Sigmoid colon (tissue), 7 donors: ENCODE data around the gene KIAA1217. TPM values are rescaled to one million over a fixed set of nuclear protein-coding genes. Genes with fewer than 3 reads are reported as not detected.
A peak's percentile ranks its signal among the peaks of the same experiment; 100 is the strongest.

Experiments
- DNase-seq: peaks from one replicate; pipeline ENCODE4 v3.0.0-alpha.2; 2019
- H3K27ac ChIP-seq, 4 donors: fragments of 200-600 bp; sonication (generic); one replicate each; pipeline ENCODE4 v1.5.1; 2016 to 2019; ENCODE audit warnings: mild to moderate bottlenecking in 1 of 4
- H3K27me3 ChIP-seq, 3 donors: fragments of 200-600 bp; sonication (generic); one replicate each; pipeline ENCODE4 v1.5.1; 2019; ENCODE audit warnings: mild to moderate bottlenecking in 1 of 3
- H3K36me3 ChIP-seq, 4 donors: fragments of 200-600 bp; sonication (generic); one replicate each; pipeline ENCODE4 v1.5.1; 2016 to 2019
- H3K4me1 ChIP-seq, 4 donors: fragments of 200-600 bp; sonication (generic); one replicate each; pipeline ENCODE4 v1.5.1; 2017 to 2019
- H3K4me3 ChIP-seq, 4 donors: fragments of 200-600 bp; sonication (generic); one replicate each; pipeline ENCODE4 v1.5.1; 2017 to 2019; ENCODE audit warnings: mild to moderate bottlenecking in 2 of 4, moderate library complexity in 1 of 4
- H3K9me3 ChIP-seq, 4 donors: fragments of 200-600 bp in 3 of 4; sonication (generic) in 3 of 4; one replicate each; pipeline versions ENCODE4 v1.5.1 to v1.6.1; 2013 to 2019
- CTCF ChIP-seq, 4 experiments: fragments of 450-650 bp in 3 of 4; fragments of 200-600 bp in 1 of 4; IDR thresholded peaks; one replicate each; pipeline ENCODE4 v1.5.1; 2016 to 2019; ENCODE audit warnings: antibody characterized with exemption in 4 of 4, mild to moderate bottlenecking in 3 of 4, moderate library complexity in 2 of 4
- EP300 ChIP-seq, 4 donors: sonication (generic); formaldehyde crosslinking; IDR thresholded peaks; one replicate each; pipeline ENCODE4 v1.6.1; 2017; ENCODE audit warnings: antibody characterized with exemption in 4 of 4
- POLR2A ChIP-seq, 2 donors: fragments of 450-650 bp; IDR thresholded peaks; one replicate each; pipeline ENCODE4 v1.6.1; 2016; ENCODE audit warnings: antibody characterized with exemption in 2 of 2, mild to moderate bottlenecking in 2 of 2, moderate library complexity in 2 of 2
- POLR2AphosphoS5 ChIP-seq, 4 donors: sonication (generic); formaldehyde crosslinking; IDR thresholded peaks; one replicate each; pipeline ENCODE4 v1.6.1; 2017; ENCODE audit warnings: antibody characterized with exemption in 4 of 4
- WGBS, 2 donors: extraction: QIAGEN DNeasy Blood & Tissue Kit; methylation state at CpG; one replicate each; pipeline ENCODE4 v1.1.7; 2013; 5-methylcytosine and 5-hydroxymethylcytosine counted together
- intact Hi-C: fragments of 100-400 bp; cut with DNase I; formaldehyde crosslinking; loops from one replicate; pipeline ENCODE4 v1.15.1; 2023
- polyA plus RNA-seq, 3 donors: library from polyadenylated mRNA; stranded (reverse); fragments of 200-250 nt; gene quantifications; one replicate each; pipeline ENCODE4 v1.2.3, GENCODE V29; 2013
- total RNA-seq, 4 donors: library from RNA; depleted of rRNA; stranded (reverse); fragments of >200 nt; gene quantifications; one replicate each; pipeline ENCODE4 v1.1.0, GENCODE V29; 2016
- donor health status: healthy with polysubstance abuse.
- donor health status: Bipolar disorder and iron deficiency.
- donor health status: healthy.

The KIAA1217 gene
- total and polyA plus RNA-seq, 7 donors = 7.6 to 31.9 (median 15.0) TPM

DNA sequence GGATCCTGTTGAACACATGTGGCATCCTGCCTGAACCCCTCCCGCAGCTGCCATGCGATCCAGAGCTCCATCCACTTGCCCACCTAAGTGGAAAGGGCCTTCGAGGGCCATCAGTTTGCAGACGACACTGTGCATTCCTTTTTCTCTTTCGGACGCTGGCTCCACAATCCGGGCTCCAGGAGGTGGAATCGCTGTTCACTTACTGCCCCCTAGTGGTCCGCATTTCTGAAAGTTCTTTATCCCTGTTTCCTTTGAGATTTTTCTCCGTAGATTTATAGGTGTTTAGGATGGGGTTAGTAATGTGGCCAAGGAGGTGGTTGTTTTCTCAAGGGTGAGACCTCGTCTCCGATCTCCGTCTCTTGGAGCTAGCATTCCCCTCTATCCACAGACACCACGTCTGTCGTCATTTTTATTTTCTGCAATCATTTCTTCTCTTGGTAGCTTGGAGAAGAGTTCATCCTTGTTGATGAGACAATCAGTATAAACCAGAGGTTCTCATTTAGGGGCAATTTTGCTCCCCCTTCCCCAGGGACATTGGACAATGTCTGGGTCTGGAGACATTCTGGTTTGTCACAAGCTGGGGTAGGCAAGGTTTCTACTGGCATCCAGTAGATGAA is 310.2 kb downstream of the KIAA1217 start:
- peak; percentile 80 for DNase-seq
- TF ChIP-seq CTCF (IDR thresholded peaks at IDR 0.05) (peak; percentile 31 to 71 (median 60)), EP300 (IDR thresholded peaks at IDR 0.05) (no peak), POLR2AphosphoS5 (IDR thresholded peaks at IDR 0.05) (no peak)
- H3K4me1 ChIP-seq = peaks cover 0 to 9% (median 2%) of the 10 kb centered on the region in 4 donors
- intact Hi-C loops = loop anchor here (2.0 kb wide), 1 partner anchor 524 kb away; no protein-coding TSS in a partner anchor
- H3K36me3 ChIP-seq = peaks cover 0 to 8% (median 0%) of the 10 kb centered on the region in 4 donors
- WGBS, 2 donors = 16 to 25% methylated on average over 15 of the region's 15 CpGs
- H3K27ac ChIP-seq = no peak overlapping the region
- no peaks in the 10 kb centered on the region for H3K9me3 ChIP-seq
- H3K4me3 ChIP-seq = no peak overlapping the region
- no peaks in the 10 kb centered on the region for H3K27me3 ChIP-seq

- peaks cover 0 to 8% (median 0%) of the 10 kb centered on the region in 4 donors for H3K36me3 ChIP-seq
- peaks cover 0 to 9% (median 2%) of the 10 kb centered on the region in 4 donors for H3K4me1 ChIP-seq
- TF ChIP-seq POLR2A (IDR thresholded peaks at IDR 0.05) (no peak), CTCF (IDR thresholded peaks at IDR 0.05) (no peak), POLR2AphosphoS5 (IDR thresholded peaks at IDR 0.05) (no peak), EP300 (IDR thresholded peaks at IDR 0.05) (no peak)
- intact Hi-C loops = loop anchor here (2.0 kb wide), 1 partner anchor 525 kb away; no protein-coding TSS in a partner anchor
- no peak overlapping the region for H3K4me3 ChIP-seq
- no peaks in the 10 kb centered on the region for H3K27me3 ChIP-seq
- DNase-seq = no peak
- no peak overlapping the region for H3K27ac ChIP-seq
- WGBS, 2 donors = 50 to 84% methylated on average over 14 of the region's 14 CpGs
- no peaks in the 10 kb centered on the region for H3K9me3 ChIP-seq
Measured at GRCh38 chr10:24519950-24520349, 311.0 kb downstream of the KIAA1217 start.

DNA sequence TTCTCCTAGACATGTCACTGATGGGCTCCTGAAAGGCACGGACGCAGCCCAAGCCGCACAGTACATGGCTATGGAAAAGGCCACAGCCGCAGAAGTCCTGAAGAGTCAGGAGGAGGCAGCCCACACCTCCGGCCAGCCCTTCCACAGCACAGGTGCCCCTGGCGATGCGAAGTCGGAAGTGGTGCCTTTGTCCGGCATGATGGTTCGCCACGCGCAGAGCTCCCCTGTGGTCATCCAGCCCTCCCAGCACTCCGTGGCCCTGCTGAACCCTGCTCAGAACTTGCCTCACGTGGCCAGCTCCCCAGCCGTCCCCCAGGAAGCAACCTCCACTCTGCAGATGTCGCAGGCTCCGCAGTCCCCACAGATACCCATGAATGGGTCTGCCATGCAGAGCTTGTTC is 315.4 kb downstream of the KIAA1217 start:
- Histone ChIP-seq H3K36me3 (peaks cover 0 to 11% (median 0%) of the 10 kb centered on the region in 4 donors), H3K27me3 (no peaks in the 10 kb centered on the region), H3K27ac (no peak overlapping the region), H3K4me3 (no peak overlapping the region), H3K9me3 (no peaks in the 10 kb centered on the region), H3K4me1 (peaks cover 0 to 1% (median 0%) of the 10 kb centered on the region in 4 donors)
- intact Hi-C loops = no loop called here
- TF ChIP-seq POLR2A (IDR thresholded peaks at IDR 0.05) (no peak), POLR2AphosphoS5 (IDR thresholded peaks at IDR 0.05) (no peak), CTCF (IDR thresholded peaks at IDR 0.05) (no peak), EP300 (IDR thresholded peaks at IDR 0.05) (no peak)
- DNase-seq = no peak
- 92 to 97% methylated on average over 17 of the region's 17 CpGs for WGBS, 2 donors

DNA sequence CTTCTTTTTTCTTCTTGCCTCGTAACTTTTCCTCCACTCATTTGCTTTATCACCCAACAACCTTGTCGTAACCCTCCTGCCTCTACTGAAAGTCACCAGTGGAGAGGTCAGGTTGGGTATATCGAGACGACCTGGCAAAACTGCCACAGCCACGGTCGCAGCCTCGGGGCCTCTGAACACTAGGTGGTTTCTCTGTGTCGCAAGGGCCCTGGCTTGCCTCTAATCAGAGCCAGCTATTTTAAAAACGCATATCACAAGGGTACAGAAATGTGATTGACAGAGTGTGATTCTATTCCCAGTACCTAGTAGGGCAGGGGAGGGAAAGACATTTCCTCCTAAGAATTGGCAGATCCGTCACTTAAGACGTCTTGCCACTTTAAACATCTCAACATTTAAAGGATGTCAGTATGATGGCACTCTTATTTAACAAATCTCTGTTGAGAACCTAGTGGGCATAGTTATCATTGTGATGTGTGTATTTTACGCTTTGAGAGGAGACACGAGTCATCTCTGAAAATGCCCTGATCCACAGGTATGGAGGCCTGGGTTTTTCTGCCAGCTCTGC is 317.2 kb downstream of the KIAA1217 start:
- H3K4me1 ChIP-seq = no peaks in the 10 kb centered on the region
- intact Hi-C loops = no loop called here
- no peak overlapping the region for H3K4me3 ChIP-seq
- H3K9me3 ChIP-seq = no peaks in the 10 kb centered on the region
- no peak overlapping the region for H3K27ac ChIP-seq
- no peak for DNase-seq
- peaks cover 0 to 11% (median under 1%) of the 10 kb centered on the region in 4 donors for H3K36me3 ChIP-seq
- TF ChIP-seq POLR2AphosphoS5 (IDR thresholded peaks at IDR 0.05) = no peak
- TF ChIP-seq EP300 (IDR thresholded peaks at IDR 0.05) = no peak
- TF ChIP-seq POLR2A (IDR thresholded peaks at IDR 0.05) = no peak
- TF ChIP-seq CTCF (IDR thresholded peaks at IDR 0.05) = no peak
- 95% methylated on average over 13 of the region's 13 CpGs for WGBS, 2 donors
- H3K27me3 ChIP-seq = no peaks in the 10 kb centered on the region
